Mucosa of rectum (tissue), 2 donors: ENCODE results near the gene CYTH2.
A peak's percentile ranks its signal among the peaks of the same experiment; 100 is the strongest.
"Not testable (repeated sequence)": the region's sequence is repeated elsewhere in the genome, so short reads cannot be mapped to it uniquely, and the experiment has no call there.

ENCODE experiments used
- H3K27ac ChIP-seq, 2 donors: one replicate each; pipeline ENCODE4 v1.7.0; 2013; ENCODE audit warnings: inconsistent platforms in 2 of 2, low read depth in 2 of 2, low read length in 2 of 2
- H3K27me3 ChIP-seq, 2 donors: one replicate each; pipeline ENCODE4 v1.7.0; 2013; ENCODE audit warnings: low read length in 2 of 2; ENCODE audit not compliant: control insufficient read depth in 2 of 2, insufficient read depth in 2 of 2
- H3K36me3 ChIP-seq, 2 donors: one replicate each; pipeline ENCODE4 v1.7.0; 2013; ENCODE audit warnings: low read length in 2 of 2; ENCODE audit not compliant: control insufficient read depth in 2 of 2, insufficient read depth in 2 of 2
- H3K4me1 ChIP-seq, 2 donors: one replicate each; pipeline ENCODE4 v1.7.0; 2013; ENCODE audit warnings: low read length in 2 of 2, mild to moderate bottlenecking in 1 of 2; ENCODE audit not compliant: control insufficient read depth in 2 of 2, insufficient read depth in 2 of 2
- H3K4me3 ChIP-seq, 2 donors: one replicate each; pipeline ENCODE4 v1.7.0; 2013; ENCODE audit warnings: low read length in 2 of 2
- H3K9ac ChIP-seq, 2 donors: one replicate each; pipeline ENCODE4 v1.7.0; 2013; ENCODE audit warnings: low read length in 2 of 2, low read depth in 1 of 2, mild to moderate bottlenecking in 1 of 2
- H3K9me3 ChIP-seq, 2 donors: one replicate each; pipeline ENCODE4 v1.7.0; 2013; ENCODE audit warnings: low read length in 2 of 2; ENCODE audit not compliant: control insufficient read depth in 2 of 2
- donor health status: healthy.
- donor health status: Normal muscosa, but diverticular disease.

CYTH2 gene

DNA sequence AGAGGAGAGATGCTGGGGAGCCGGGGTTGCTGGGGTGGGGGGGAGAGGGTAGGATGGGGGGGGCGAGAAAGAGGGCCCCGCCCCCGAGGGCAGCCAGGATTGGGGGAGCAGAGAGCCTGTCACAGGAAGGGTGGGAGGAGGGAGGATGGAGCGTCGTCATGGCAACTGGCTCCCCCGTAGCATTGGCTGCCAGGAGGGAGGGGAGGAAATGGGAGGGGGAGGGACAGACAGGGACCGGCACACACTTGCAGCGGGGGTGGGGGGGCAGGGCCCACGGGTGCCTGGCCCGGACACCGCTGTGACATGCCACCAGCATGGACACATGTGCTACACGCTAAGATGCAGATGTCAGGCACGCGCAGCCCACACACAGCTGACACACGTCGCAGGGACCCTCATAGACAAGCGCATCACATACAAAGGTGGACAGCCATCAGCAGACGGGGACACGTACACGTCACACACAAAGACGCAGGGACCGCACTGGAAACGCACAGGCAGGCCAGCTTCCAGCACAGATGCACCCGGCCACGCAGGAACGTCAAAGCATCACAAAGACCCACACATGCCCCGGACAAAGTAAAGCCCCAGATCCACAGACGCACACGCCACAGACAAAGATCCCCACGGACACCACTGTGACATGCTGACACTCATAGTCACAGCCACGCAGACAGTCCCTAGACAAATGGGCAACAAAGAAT lies 42.8 kb downstream of the CYTH2 start, which contains the start of gene LMTK3:
TSS of gene LMTK3 (minus strand) at position 36 of the 704 bp plus-strand sequence. CDS start 259 bp downstream, outside the sequence.
- peak within 1 kb of the TSS in 1 of 2 donors; percentile 48 for H3K4me3 ChIP-seq

DNA sequence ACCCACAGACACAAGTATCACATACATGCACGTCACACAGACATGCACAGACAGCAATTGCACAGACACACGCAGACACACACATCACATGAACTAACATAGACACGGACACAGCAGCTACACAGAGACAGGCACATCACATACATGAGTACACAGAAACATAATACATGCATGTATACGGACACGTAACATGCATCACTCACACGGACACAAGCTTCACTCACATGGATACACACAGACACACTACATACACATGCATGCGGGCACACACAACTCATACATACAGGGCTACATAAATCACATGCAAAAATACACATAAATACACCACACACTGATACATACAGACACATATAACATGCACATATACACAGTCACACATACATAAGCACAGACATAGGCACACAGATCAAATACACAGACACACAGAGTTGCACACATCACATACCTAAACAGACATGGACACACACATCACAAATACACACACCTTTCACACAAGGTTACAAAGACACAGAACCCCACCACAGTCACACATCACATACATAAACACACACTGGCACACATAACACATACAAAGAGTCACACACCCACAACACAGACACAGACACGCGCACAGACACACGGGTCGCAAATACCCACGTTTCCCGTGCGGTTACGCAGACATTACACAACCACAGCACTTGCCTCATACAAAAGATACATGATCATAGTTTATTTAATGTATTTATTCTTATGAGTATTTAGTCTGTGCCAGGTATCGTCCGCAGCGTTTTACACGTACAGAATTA lies 43.5 kb downstream of the CYTH2 start:
- no peak overlapping the region for H3K9ac ChIP-seq

More for the DNA sequence above, 42.8 kb downstream of the CYTH2 start, which contains the start of gene LMTK3:
- Histone ChIP-seq H3K27me3 (peaks cover 21 to 43% of the 10 kb centered on the region in 2 donors), H3K4me1 (peaks cover 0 to 4% of the 10 kb centered on the region in 2 donors), H3K36me3 (no peaks in the 10 kb centered on the region), H3K9me3 (no peaks in the 10 kb centered on the region), H3K9ac (no peak within 1 kb of the TSS), H3K27ac (no peak within 1 kb of the TSS)

DNA sequence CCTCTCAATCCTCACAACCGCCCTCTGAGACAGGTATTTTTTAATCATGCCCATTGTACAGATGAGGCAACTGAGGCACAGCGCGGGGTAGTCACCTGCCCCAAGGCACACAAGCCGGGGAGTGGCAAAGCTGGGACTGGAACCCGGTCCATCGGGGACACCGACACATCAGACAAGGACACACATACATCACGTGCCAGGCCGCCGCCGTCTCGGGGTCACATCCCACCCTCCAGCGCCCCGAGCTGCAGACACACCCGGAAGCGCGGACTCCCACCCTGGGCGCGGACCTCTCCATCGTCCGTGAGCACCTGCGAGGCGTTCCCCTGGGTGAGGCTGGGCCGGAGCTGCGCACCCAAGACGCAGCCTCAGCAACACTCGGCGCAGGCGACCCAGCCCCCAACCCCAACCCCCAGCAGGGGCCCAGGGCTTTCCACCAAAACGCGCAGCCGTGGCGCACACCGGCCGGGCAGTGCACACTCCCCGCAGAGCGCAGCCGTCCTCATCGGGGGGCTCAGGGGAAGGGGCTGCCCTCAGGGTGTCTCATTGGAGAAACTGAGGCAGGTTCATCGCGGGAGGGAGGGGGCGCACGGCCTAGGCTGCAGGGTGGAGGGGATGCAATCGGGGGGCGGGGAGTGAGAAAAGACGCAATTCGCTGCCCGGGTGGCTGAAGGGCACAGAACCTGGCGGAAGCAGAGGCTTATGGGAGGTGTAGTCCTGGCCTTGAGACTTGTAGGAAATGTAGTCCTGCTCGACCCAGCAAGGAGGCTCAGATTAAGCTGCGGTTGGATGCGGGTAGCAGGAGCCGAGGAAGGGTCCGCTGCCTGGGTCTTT lies 44.3 kb downstream of the CYTH2 start:
- Histone ChIP-seq H3K9me3 (no peaks in the 10 kb centered on the region), H3K27me3 (peaks cover 21 to 37% of the 10 kb centered on the region in 2 donors), H3K4me1 (peaks cover 0 to 4% of the 10 kb centered on the region in 2 donors), H3K4me3 (peak overlapping the region; percentile 31 to 55), H3K27ac (no peak overlapping the region), H3K9ac (no peak overlapping the region), H3K36me3 (no peaks in the 10 kb centered on the region)

More for the DNA sequence above, 43.5 kb downstream of the CYTH2 start:
- Histone ChIP-seq H3K4me1 (peaks cover 0 to 4% of the 10 kb centered on the region in 2 donors), H3K9me3 (no peaks in the 10 kb centered on the region), H3K27me3 (peaks cover 21 to 40% of the 10 kb centered on the region in 2 donors), H3K27ac (no peak overlapping the region), H3K36me3 (no peaks in the 10 kb centered on the region), H3K4me3 (no peak overlapping the region)

DNA sequence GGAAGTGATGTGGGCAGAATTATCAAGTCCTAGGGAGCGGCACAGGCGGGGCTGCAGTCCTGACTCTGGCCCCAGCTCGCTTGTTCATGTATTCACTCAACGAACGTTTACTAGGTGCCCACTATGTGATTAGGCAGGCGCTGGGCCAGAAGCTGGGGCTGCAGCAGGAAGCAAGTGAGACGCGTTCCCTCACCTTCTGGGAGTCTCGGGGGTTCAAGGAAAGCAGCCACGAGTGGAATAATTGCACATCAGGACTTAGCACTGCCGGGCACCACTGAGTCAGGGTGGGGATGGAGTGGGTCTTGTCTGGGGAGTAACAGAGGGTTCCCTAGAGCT lies 44.9 kb downstream of the CYTH2 start:
- Histone ChIP-seq H3K4me1 (peaks cover 0 to 4% of the 10 kb centered on the region in 2 donors), H3K27me3 (peaks cover 19 to 33% of the 10 kb centered on the region in 2 donors)

DNA sequence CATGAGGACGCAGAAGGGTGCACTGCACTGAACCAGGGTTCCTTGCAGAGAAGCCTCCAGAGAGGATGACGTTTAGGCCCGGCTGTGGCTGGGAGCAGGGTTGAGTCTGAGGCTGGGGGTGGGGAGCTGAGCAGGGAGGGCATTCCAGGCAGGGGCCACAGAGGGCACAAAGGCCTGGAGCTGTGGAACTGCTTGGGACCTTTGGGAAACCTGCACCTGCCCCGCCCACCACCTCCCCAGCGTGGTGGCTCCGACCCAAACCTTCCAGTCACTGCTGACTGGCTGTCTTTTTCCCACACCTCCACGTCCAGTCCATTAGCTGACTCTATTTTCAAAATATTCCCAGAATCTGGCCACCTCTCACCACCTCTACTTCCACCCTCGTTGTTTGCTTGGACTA lies 47.4 kb downstream of the CYTH2 start:
- H3K36me3 ChIP-seq, result no peaks in the 10 kb centered on the region
- H3K9me3 ChIP-seq, result no peaks in the 10 kb centered on the region
- H3K9ac ChIP-seq, result no peak overlapping the region
- no peak overlapping the region for H3K27ac ChIP-seq
- H3K27me3 ChIP-seq, result peaks cover 15 to 24% of the 10 kb centered on the region in 2 donors
- H3K4me3 ChIP-seq, result no peak overlapping the region
- H3K4me1 ChIP-seq, result peaks cover 0 to 4% of the 10 kb centered on the region in 2 donors

More for the DNA sequence above, 44.9 kb downstream of the CYTH2 start:
- H3K9me3 ChIP-seq, result no peaks in the 10 kb centered on the region
- no peak overlapping the region for H3K27ac ChIP-seq
- no peak overlapping the region for H3K4me3 ChIP-seq
- no peaks in the 10 kb centered on the region for H3K36me3 ChIP-seq
- no peak overlapping the region for H3K9ac ChIP-seq

DNA sequence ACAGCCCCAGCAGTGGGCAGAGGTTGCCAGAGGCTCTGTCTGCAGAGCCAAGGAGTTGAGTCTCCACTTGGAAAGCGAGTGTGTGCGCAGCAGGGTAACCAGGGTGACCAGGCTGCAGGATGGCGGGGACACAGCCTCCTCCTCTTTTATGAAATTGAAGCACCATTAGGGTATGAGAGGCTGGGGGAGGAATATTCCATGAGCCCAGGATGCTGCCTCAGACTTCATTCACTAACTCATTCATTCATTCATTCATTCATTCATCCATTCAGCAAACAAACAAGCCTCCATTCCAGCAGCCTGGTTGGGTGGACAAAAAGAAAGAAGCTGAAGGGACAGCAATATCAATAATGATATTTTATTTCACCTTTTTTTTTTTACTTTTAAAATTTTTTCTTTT lies 49.0 kb downstream of the CYTH2 start:
- no peak overlapping the region for H3K27ac ChIP-seq

DNA sequence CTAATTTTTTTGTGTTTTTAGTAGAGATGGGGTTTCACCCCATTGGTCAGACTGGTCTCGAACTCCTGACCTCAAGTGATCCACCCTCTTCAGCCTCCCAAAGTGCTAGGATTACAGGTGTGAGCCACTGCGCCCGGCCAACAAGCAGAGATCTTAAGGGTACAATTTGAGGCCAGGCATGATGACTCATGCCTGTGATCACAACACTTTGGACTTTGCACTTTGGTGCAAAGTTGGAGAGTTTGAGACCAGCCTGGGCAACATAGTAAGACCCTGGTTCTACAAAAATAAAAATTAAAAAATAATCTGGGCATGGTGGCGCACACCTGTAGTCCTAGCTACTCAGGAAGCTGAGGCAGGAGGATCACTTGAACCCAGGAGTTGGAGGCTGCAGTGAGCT lies 50.3 kb downstream of the CYTH2 start:
- not testable (repeated sequence) for H3K36me3 ChIP-seq, H3K4me3 ChIP-seq, H3K27ac ChIP-seq, H3K9ac ChIP-seq, H3K9me3 ChIP-seq, H3K4me1 ChIP-seq
- H3K27me3 ChIP-seq, result peaks cover 3 to 13% of the 10 kb centered on the region in 2 donors

More for the DNA sequence above, 49.0 kb downstream of the CYTH2 start:
- no peaks in the 10 kb centered on the region for H3K36me3 ChIP-seq
- H3K9ac ChIP-seq, result no peak overlapping the region
- no peaks in the 10 kb centered on the region for H3K4me1 ChIP-seq
- peaks cover 2 to 16% of the 10 kb centered on the region in 2 donors for H3K27me3 ChIP-seq
- H3K4me3 ChIP-seq, result no peak overlapping the region
- no peaks in the 10 kb centered on the region for H3K9me3 ChIP-seq

DNA sequence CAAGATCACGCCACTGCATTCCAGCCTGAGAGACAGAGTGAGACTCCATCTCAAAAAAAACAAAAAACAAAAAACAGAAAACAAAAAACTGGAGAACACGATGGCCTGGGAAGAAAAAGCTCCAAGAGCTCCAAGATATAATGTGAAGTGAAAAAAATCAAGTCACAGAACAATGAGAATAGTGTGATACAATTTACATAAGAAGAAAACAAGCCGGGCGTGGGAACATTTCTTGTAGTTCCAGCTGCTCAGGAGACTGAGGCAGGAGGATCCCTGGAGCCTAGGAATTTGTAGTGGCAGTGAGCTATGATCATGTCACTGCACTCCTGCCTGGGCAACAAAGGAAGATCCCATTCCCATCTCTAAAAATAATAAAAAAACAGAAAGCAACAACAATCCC lies 51.0 kb downstream of the CYTH2 start:
- H3K9ac ChIP-seq, result no peak overlapping the region
- H3K9me3 ChIP-seq, result peaks cover 0 to 5% of the 10 kb centered on the region in 2 donors
- peaks cover 3 to 13% of the 10 kb centered on the region in 2 donors for H3K27me3 ChIP-seq
- no peak overlapping the region for H3K27ac ChIP-seq
- no peaks in the 10 kb centered on the region for H3K4me1 ChIP-seq
- no peak overlapping the region for H3K4me3 ChIP-seq
- H3K36me3 ChIP-seq, result no peaks in the 10 kb centered on the region

DNA sequence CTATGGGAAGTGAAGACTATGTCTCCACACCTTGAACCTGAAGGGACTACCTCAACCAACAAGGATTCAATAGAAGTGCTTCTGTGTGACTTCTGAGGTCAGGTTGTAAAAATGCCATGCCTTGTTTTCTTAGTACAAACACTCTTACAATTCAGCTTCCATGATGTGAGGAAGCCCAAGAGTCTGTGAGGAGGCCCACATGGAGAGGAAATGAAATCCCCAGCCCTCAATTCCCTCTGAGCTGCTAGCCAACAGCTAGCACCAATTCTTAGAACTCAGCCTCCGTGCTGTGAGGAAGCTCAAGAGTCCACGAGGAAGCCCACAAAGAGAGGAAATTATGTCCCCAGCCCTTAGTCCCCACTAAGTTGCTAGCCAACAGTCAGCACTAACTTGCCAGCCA lies 55.1 kb downstream of the CYTH2 start:
- Histone ChIP-seq H3K36me3 (no peaks in the 10 kb centered on the region), H3K27me3 (peaks cover 3 to 10% of the 10 kb centered on the region in 2 donors), H3K9me3 (peaks cover 7 to 22% of the 10 kb centered on the region in 2 donors), H3K4me1 (no peaks in the 10 kb centered on the region), H3K4me3 (no peak overlapping the region), H3K27ac (no peak overlapping the region), H3K9ac (no peak overlapping the region)
